ENCODE results near the gene HIF3A.

GRCh38 chr19:46296722-46297461 lies at the start of gene HIF3A:
- TF ChIP-seq, protein P1, sequence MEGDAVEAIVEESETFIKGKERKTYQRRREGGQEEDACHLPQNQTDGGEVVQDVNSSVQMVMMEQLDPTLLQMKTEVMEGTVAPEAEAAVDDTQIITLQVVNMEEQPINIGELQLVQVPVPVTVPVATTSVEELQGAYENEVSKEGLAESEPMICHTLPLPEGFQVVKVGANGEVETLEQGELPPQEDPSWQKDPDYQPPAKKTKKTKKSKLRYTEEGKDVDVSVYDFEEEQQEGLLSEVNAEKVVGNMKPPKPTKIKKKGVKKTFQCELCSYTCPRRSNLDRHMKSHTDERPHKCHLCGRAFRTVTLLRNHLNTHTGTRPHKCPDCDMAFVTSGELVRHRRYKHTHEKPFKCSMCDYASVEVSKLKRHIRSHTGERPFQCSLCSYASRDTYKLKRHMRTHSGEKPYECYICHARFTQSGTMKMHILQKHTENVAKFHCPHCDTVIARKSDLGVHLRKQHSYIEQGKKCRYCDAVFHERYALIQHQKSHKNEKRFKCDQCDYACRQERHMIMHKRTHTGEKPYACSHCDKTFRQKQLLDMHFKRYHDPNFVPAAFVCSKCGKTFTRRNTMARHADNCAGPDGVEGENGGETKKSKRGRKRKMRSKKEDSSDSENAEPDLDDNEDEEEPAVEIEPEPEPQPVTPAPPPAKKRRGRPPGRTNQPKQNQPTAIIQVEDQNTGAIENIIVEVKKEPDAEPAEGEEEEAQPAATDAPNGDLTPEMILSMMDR (IDR thresholded peaks at IDR 0.05; ENCODE audit: borderline replicate concordance, extremely low read depth, low read length, poor library complexity, severe bottlenecking), result no peak
- TF ChIP-seq EZH2 (IDR thresholded peaks at IDR 0.05; ENCODE audit: borderline replicate concordance, low read depth, low read length, severe bottlenecking), result no peak

All from DND-41 (cell line).